MCF 10A (cell line): Measurements from ENCODE around the gene TUBB2B. TPM values are rescaled to one million over a fixed set of nuclear protein-coding genes. Genes with fewer than 3 reads are reported as not detected.

Experiments
- BruUV-seq: library from RNA; stranded (reverse); fragments of 400-500 nt; replicated peaks from 2 replicates; lab custom pipeline; 2021; lab: Mats Ljungman, UMichigan
- CTCF ChIA-PET: fragments of 300-600 bp; sonication (Branson Sonifier 250); formaldehyde crosslinking; extraction: SDS; loops from one replicate; lab custom pipeline; 2021; ENCODE audit warnings: antibody characterized with exemption, inconsistent platforms; lab: Yijun Ruan, JAX
- POLR2A ChIA-PET: fragments of 300-600, 350-650 bp; sonication (Branson Sonifier 250); formaldehyde crosslinking; extraction: SDS; loops from one replicate; lab custom pipeline; 2020; ENCODE audit warnings: antibody characterized with exemption, inconsistent platforms; lab: Yijun Ruan, JAX
- DNase-seq: peaks from one replicate; pipeline ENCODE4 v3.0.0-alpha.2; 2018; ENCODE audit not compliant: unreplicated experiment
- H3K27ac Mint-ChIP-seq: one replicate; pipeline ENCODE4 v1.8.0; 2022; ENCODE audit warnings: mild to moderate bottlenecking, low read depth, mixed read lengths; ENCODE audit not compliant: unreplicated experiment
- H3K27me3 Mint-ChIP-seq: one replicate; pipeline ENCODE4 v1.8.0; 2022; ENCODE audit warnings: mixed read lengths; ENCODE audit not compliant: insufficient read depth, unreplicated experiment
- H3K36me3 Mint-ChIP-seq: one replicate; pipeline ENCODE4 v1.8.0; 2022; ENCODE audit warnings: mild to moderate bottlenecking, moderate library complexity, mixed read lengths; ENCODE audit not compliant: insufficient read depth, unreplicated experiment
- H3K4me1 Mint-ChIP-seq: one replicate; pipeline ENCODE4 v1.8.0; 2022; ENCODE audit warnings: mixed read lengths; ENCODE audit not compliant: insufficient read depth, unreplicated experiment
- H3K4me3 Mint-ChIP-seq: one replicate; pipeline ENCODE4 v1.8.0; 2022; ENCODE audit warnings: mild to moderate bottlenecking, moderate library complexity, mixed read lengths; ENCODE audit not compliant: unreplicated experiment
- H3K9me3 Mint-ChIP-seq: one replicate; pipeline ENCODE4 v1.8.0; 2022; ENCODE audit warnings: mixed read lengths; ENCODE audit not compliant: unreplicated experiment
- intact Hi-C: fragments of 100-400 bp; cut with micrococcal nuclease; formaldehyde crosslinking; loops from 2 replicates; pipeline ENCODE4 v1.14.1; 2022
- total RNA-seq: library from RNA; stranded (reverse); gene quantifications from 2 replicates; pipeline ENCODE4 v1.2.3, GENCODE V29; 2022
- TF ChIP-seq, protein P1 (sequence below): fragments of 200-600 bp; IDR thresholded peaks from one replicate; pipeline ENCODE4 v1.8.0; 2022; ENCODE audit warnings: antibody characterized with exemption, mild to moderate bottlenecking; ENCODE audit not compliant: unreplicated experiment

The TUBB2B gene
- total RNA-seq, 1 experiment from 2014 or later, result 0.47 TPM

GRCh38 chr6:3239110-3239830 lies 11.8 kb upstream of the TUBB2B start:
- Mint-ChIP-seq H3K4me1 (peaks cover 4% of the 10 kb centered on the region), H3K36me3 (no peaks in the 10 kb centered on the region), H3K4me3 (no peak overlapping the region), H3K9me3 (peaks cover 4% of the 10 kb centered on the region), H3K27ac (no peak overlapping the region), H3K27me3 (peaks cover 4% of the 10 kb centered on the region)
- TF ChIP-seq, protein P1, sequence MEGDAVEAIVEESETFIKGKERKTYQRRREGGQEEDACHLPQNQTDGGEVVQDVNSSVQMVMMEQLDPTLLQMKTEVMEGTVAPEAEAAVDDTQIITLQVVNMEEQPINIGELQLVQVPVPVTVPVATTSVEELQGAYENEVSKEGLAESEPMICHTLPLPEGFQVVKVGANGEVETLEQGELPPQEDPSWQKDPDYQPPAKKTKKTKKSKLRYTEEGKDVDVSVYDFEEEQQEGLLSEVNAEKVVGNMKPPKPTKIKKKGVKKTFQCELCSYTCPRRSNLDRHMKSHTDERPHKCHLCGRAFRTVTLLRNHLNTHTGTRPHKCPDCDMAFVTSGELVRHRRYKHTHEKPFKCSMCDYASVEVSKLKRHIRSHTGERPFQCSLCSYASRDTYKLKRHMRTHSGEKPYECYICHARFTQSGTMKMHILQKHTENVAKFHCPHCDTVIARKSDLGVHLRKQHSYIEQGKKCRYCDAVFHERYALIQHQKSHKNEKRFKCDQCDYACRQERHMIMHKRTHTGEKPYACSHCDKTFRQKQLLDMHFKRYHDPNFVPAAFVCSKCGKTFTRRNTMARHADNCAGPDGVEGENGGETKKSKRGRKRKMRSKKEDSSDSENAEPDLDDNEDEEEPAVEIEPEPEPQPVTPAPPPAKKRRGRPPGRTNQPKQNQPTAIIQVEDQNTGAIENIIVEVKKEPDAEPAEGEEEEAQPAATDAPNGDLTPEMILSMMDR, result no peak
- CTCF ChIA-PET, result interaction anchor here (0.5 to 4.0 kb wide), 3 partner anchors 12 to 113 kb away, joined by 3 to 14 read pairs (median 3); no protein-coding TSS in a partner anchor
- intact Hi-C loops, result no loop called here
- POLR2A ChIA-PET, result interaction anchor here (0.6 kb wide), 1 partner anchor 43 kb away, joined by 3 read pairs; no protein-coding TSS in a partner anchor
- no peak for DNase-seq
- no TSS peak for BruUV-seq

DNA sequence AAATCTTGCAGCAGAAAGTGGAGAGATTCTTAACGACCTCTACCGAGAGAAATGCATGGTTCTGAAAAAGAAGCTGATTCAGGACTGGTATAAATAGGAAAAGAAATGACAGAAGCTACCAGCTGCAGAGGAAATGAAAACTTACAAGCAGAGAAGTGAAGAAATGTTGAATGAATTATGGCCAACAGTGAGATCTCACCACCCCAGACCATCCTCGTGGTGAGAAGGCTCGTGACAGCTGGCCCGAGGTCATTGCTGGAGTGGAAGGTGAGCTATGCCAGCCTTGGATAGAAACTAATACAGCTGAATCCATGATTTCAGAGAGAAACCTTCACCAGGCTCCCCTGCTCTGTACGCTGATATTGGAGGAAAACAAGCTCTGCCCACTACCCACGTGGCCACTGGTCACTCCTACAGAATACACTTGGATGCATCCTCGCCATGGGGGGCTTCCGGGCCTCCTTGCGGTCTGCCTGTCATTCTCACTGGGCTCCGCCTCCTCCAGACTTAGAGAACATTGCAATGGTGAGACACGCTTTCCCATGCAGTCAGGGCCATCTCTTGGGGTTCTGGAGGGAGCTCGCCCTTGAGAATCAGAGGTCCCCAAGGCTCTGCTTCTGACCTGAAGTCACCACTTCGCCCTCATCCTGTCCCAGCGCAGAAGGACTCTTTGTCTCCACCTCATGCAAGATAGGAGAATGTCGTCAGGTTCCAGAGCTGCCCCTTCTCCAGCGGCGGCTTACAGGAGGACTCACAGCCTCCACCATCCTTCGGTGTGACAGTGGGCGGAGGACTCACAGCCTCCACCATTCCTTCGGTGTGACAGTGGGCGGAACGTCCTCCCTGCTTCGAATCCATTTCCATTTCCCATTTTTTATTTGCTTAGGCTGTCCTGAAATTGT lies 10.6 kb upstream of the TUBB2B start:
- ChIA-PET POLR2A (interaction anchor here (0.7 kb wide), 1 partner anchor 30 kb away, joined by 3 read pairs; no protein-coding TSS in a partner anchor), CTCF (interaction anchor here (0.7 to 4.0 kb wide), 2 partner anchors 14 to 22 kb away, joined by 3 to 14 read pairs; no protein-coding TSS in a partner anchor)
- no peaks in the 10 kb centered on the region for H3K4me1 Mint-ChIP-seq
- intact Hi-C loops, result no loop called here
- H3K36me3 Mint-ChIP-seq, result peaks cover 6% of the 10 kb centered on the region
- TF ChIP-seq, protein P1, result no peak
- no peak overlapping the region for H3K27ac Mint-ChIP-seq
- no peaks in the 10 kb centered on the region for H3K9me3 Mint-ChIP-seq
- no peak for DNase-seq
- H3K4me3 Mint-ChIP-seq, result no peak overlapping the region
- BruUV-seq, result no TSS peak
- H3K27me3 Mint-ChIP-seq, result peaks cover 17% of the 10 kb centered on the region

- H3K36me3 Mint-ChIP-seq, result peaks cover 6% of the 10 kb centered on the region
- intact Hi-C loops, result no loop called here
- DNase-seq, result no peak
- no peak overlapping the region for H3K4me3 Mint-ChIP-seq
- TF ChIP-seq, protein P1, result no peak
- ChIA-PET CTCF (interaction anchor here (0.9 to 4.0 kb wide), 2 partner anchors 12 to 16 kb away, joined by 3 to 14 read pairs; no protein-coding TSS in a partner anchor), POLR2A (interaction anchor here (0.7 to 1.4 kb wide), 2 partner anchors 16 to 108 kb away, joined by 3 to 4 read pairs; no protein-coding TSS in a partner anchor)
- H3K27me3 Mint-ChIP-seq, result peaks cover 34% of the 10 kb centered on the region
- H3K9me3 Mint-ChIP-seq, result no peaks in the 10 kb centered on the region
- H3K27ac Mint-ChIP-seq, result no peak overlapping the region
- H3K4me1 Mint-ChIP-seq, result peaks cover 8% of the 10 kb centered on the region
- BruUV-seq, result no TSS peak
These were observed 8.6 kb upstream of the TUBB2B start for GRCh38 chr6:3236005-3236404.
